Endodermal cell (in vitro differentiated cells): ENCODE results near the gene GET3. TPM values are rescaled to one million over a fixed set of nuclear protein-coding genes. Genes with fewer than 3 reads are reported as not detected.

Experiments
- DNase-seq: peaks from one replicate; pipeline ENCODE4 v3.0.0-alpha.2; 2017
- H3K27ac ChIP-seq: 2 replicates; pipeline ENCODE4 v1.5.1; 2013; ENCODE audit warnings: mild to moderate bottlenecking, low read depth, low read length, moderate library complexity
- H3K27me3 ChIP-seq: 2 replicates; pipeline ENCODE4 v1.6.1; 2013; ENCODE audit warnings: mild to moderate bottlenecking, low read length, moderate library complexity; ENCODE audit not compliant: insufficient read depth, control insufficient read depth, poor library complexity, severe bottlenecking
- H3K36me3 ChIP-seq: 2 replicates; pipeline ENCODE4 v1.7.0; 2013; ENCODE audit warnings: mild to moderate bottlenecking, low read length, moderate library complexity; ENCODE audit not compliant: control insufficient read depth, insufficient read depth
- H3K4me1 ChIP-seq: one replicate; pipeline ENCODE4 v1.7.0; 2013; ENCODE audit warnings: low read length; ENCODE audit not compliant: control insufficient read depth, insufficient read depth
- H3K4me3 ChIP-seq: 2 replicates; pipeline ENCODE4 v1.5.1; 2013; ENCODE audit warnings: mild to moderate bottlenecking, low read length, moderate library complexity
- H3K9ac ChIP-seq: 2 replicates; pipeline ENCODE4 v1.6.1; 2013; ENCODE audit warnings: mild to moderate bottlenecking, low read length, moderate library complexity; ENCODE audit not compliant: poor library complexity, severe bottlenecking; ENCODE audit errors: extremely low read depth
- H3K9me3 ChIP-seq: 2 replicates; pipeline ENCODE4 v1.6.1; 2013; ENCODE audit warnings: mild to moderate bottlenecking, low read length, moderate library complexity; ENCODE audit not compliant: control insufficient read depth
- H3K27ac Mint-ChIP-seq: 2 replicates; pipeline ENCODE4 v1.8.0; 2020; ENCODE audit warnings: mixed read lengths
- H3K27me3 Mint-ChIP-seq: 2 replicates; pipeline ENCODE4 v1.8.0; 2021; ENCODE audit warnings: mild to moderate bottlenecking, mixed read lengths; ENCODE audit not compliant: insufficient read depth
- H3K36me3 Mint-ChIP-seq: 2 replicates; pipeline ENCODE4 v1.8.0; 2020; ENCODE audit warnings: low read depth, mixed read lengths
- H3K4me1 Mint-ChIP-seq: 2 replicates; pipeline ENCODE4 v1.8.0; 2020; ENCODE audit warnings: mixed read lengths
- H3K4me3 Mint-ChIP-seq: 2 replicates; pipeline ENCODE4 v1.8.0; 2020; ENCODE audit warnings: mild to moderate bottlenecking, moderate library complexity, mixed read lengths
- H3K9me3 Mint-ChIP-seq: 2 replicates; pipeline ENCODE4 v1.8.0; 2020; ENCODE audit warnings: mild to moderate bottlenecking, mixed read lengths
- WGBS, 2 experiments: methylation state at CpG; one replicate each; pipeline versions ENCODE4 v1.1.5 to v1.1.7; 2013; ENCODE audit warnings: missing lambda C conversion rate in 2 of 2, mixed read lengths in 1 of 2; ENCODE audit not compliant: insufficient coverage in 1 of 2, insufficient read length in 1 of 2; 5-methylcytosine and 5-hydroxymethylcytosine counted together
- total RNA-seq, 2 donors: library from RNA; stranded (reverse); fragmentation: NEBNext Ultra II Directional in 1 of 2; extraction: Animal tissue kit (Norgen Biotek cat#: 25700) in 1 of 2; gene quantifications; 2 replicates in 1 of 2; 3 replicates in 1 of 2; pipeline ENCODE4 v1.2.1, GENCODE V29; 2021
- TF ChIP-seq, protein P1 (sequence below): fragments of 200-600 bp; sonication (generic); conservative IDR thresholded peaks from 2 replicates; pipeline ENCODE4 v1.5.0; 2021; ENCODE audit warnings: antibody characterized with exemption, mild to moderate bottlenecking

The GET3 gene
- total RNA-seq, 2 donors from 2014 or later, result 97.8 to 102 TPM

DNA sequence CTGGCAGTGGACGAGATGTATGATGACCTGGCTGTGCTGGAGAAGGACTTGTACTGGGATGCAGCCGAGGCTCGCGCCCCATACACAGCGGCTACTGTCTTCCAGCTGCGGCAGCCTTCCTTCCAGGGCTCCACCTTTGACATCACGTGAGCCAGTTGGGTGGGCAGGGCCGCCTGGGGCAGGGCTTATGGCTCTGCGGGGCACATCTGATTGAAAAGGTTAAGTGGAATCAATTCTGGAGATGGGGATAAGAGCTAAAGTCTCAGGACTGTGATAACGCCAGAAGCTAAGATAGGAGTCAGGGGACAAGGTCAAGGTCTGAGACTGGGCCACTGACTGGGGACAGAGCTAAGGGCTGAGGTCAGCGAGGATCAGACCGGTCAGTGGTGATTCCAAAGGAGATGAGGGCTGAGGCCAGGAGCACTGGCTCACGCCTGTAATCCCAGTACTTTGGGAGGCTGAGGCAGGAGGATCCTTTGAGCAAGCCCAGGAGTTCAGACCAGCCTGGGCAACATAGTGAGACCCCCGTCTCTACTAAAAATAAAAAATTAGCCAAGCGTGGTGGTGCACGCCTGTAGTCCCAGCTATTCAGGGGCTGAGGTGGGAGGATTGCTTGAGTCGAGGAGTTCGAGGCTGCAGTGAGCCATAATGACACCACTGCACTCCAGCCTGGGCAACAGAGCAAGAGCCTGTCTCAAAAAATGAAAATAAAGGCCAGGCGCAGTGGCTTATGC, 19.0 kb downstream of the GET3 start:
- no peak overlapping the region for H3K27ac Mint-ChIP-seq
- H3K4me3 Mint-ChIP-seq, result no peak overlapping the region
- H3K9me3 Mint-ChIP-seq, result peaks cover 3% of the 10 kb centered on the region
- H3K4me1 Mint-ChIP-seq, result peaks cover 16% of the 10 kb centered on the region
- peaks cover 22% of the 10 kb centered on the region for H3K27me3 ChIP-seq
- 85 to 89% methylated on average over 14 to 19 of the region's 19 CpGs for WGBS, 2 experiments
- H3K27ac ChIP-seq, result no peak overlapping the region
- H3K4me3 ChIP-seq, result no peak overlapping the region
- no peaks in the 10 kb centered on the region for H3K4me1 ChIP-seq
- H3K9me3 ChIP-seq, result no peaks in the 10 kb centered on the region
- no peak overlapping the region for H3K9ac ChIP-seq
- H3K36me3 ChIP-seq, result no peaks in the 10 kb centered on the region
- DNase-seq, result no peak
- H3K27me3 Mint-ChIP-seq, result peaks cover 40% of the 10 kb centered on the region
- TF ChIP-seq, protein P1, sequence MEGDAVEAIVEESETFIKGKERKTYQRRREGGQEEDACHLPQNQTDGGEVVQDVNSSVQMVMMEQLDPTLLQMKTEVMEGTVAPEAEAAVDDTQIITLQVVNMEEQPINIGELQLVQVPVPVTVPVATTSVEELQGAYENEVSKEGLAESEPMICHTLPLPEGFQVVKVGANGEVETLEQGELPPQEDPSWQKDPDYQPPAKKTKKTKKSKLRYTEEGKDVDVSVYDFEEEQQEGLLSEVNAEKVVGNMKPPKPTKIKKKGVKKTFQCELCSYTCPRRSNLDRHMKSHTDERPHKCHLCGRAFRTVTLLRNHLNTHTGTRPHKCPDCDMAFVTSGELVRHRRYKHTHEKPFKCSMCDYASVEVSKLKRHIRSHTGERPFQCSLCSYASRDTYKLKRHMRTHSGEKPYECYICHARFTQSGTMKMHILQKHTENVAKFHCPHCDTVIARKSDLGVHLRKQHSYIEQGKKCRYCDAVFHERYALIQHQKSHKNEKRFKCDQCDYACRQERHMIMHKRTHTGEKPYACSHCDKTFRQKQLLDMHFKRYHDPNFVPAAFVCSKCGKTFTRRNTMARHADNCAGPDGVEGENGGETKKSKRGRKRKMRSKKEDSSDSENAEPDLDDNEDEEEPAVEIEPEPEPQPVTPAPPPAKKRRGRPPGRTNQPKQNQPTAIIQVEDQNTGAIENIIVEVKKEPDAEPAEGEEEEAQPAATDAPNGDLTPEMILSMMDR, result no peak
- H3K36me3 Mint-ChIP-seq, result peaks cover 5% of the 10 kb centered on the region

DNA sequence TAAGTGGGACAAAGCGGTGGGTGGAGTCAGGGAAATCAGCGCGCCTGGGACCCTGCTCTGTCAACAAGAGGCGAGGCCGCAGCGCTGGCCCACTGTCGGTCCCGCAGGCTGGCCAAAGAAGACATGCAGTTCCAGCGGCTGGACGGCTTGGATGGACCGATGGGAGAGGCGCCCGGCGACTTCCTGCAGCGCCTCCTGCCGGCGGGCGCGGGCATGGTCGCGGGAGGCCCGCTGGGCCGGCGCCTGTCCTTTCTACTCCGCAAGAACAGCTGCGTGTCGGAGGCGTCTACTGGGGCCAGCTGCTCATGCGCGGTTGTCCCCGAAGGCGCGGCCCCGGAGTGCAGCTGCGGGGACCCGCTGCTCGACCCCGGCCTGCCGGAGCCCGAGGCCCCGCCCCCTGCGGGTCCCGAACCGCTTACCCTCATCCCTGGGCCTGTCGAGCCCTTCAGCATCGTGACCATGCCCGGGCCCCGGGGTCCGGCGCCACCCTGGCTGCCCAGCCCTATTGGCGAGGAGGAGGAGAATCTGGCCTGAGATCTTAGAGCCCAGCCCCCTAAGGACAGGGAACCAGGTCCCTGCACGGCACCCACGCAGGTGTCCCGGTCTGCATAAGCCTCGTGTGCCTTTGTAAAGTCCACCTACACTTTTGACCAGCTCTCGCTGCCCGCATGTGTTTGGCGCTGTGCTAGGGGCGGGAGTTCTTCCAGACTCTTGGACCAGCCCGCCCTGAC, 20.4 kb downstream of the GET3 start:
- H3K36me3 Mint-ChIP-seq, result peaks cover 17% of the 10 kb centered on the region
- Histone ChIP-seq H3K27me3 (peaks cover 11% of the 10 kb centered on the region), H3K4me3 (peak overlapping the region; percentile 12), H3K9ac (no peak overlapping the region), H3K4me1 (no peaks in the 10 kb centered on the region), H3K27ac (no peak overlapping the region), H3K36me3 (no peaks in the 10 kb centered on the region), H3K9me3 (no peaks in the 10 kb centered on the region)
- WGBS, 2 experiments, result 13 to 45% methylated on average over 15 to 60 of the region's 60 CpGs
- H3K4me3 Mint-ChIP-seq, result peak overlapping the region; percentile 45
- H3K27me3 Mint-ChIP-seq, result peaks cover 27% of the 10 kb centered on the region
- peaks cover 3% of the 10 kb centered on the region for H3K9me3 Mint-ChIP-seq
- TF ChIP-seq, protein P1, result peak; percentile 99
- H3K4me1 Mint-ChIP-seq, result peaks cover 12% of the 10 kb centered on the region
- H3K27ac Mint-ChIP-seq, result peak overlapping the region; percentile 86
- DNase-seq, result peak; percentile 96

DNA sequence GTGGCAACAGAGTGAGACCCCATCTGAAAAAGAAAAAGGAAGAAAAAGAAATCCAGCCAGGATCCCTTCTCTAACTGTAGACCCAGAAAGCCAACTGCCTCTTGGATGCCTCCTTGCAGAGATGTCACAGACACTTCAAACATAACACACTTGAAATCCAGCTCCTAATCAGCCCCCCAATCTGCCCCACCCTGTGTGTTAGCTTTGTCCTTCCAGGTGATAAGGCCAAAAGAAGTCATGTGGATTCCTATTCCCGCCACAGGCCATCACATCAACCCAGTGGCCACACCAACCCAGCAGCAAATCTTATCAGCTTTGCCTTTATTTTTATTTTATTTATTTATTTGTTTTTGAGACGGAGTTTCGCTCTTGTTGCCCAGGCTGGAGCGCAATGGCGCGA, 22.4 kb downstream of the GET3 start:
- H3K4me3 ChIP-seq, result no peak overlapping the region
- TF ChIP-seq, protein P1, result no peak
- no peaks in the 10 kb centered on the region for H3K9me3 ChIP-seq
- DNase-seq, result no peak
- H3K4me1 ChIP-seq, result no peaks in the 10 kb centered on the region
- H3K27me3 ChIP-seq, result no peaks in the 10 kb centered on the region
- no peak overlapping the region for H3K4me3 Mint-ChIP-seq
- no peak overlapping the region for H3K27ac ChIP-seq
- 100% methylated on average over 1 of the region's 6 CpGs; no CpG with 5 or more reads in 1 of the 2 experiments for WGBS, 2 experiments
- H3K4me1 Mint-ChIP-seq, result peaks cover 12% of the 10 kb centered on the region
- peak overlapping the region; percentile 61 for H3K27ac Mint-ChIP-seq
- no peak overlapping the region for H3K9ac ChIP-seq
- peaks cover 33% of the 10 kb centered on the region for H3K36me3 Mint-ChIP-seq
- H3K27me3 Mint-ChIP-seq, result peaks cover 9% of the 10 kb centered on the region
- peaks cover 8% of the 10 kb centered on the region for H3K36me3 ChIP-seq
- peaks cover 8% of the 10 kb centered on the region for H3K9me3 Mint-ChIP-seq
